ENCODE results near the gene PFKM. TPM values are rescaled to one million over a fixed set of nuclear protein-coding genes. Genes with fewer than 3 reads are reported as not detected.
A peak's percentile ranks its signal among the peaks of the same experiment; 100 is the strongest.

The PFKM gene
- total RNA-seq, 1 donor from 2014 or later, result 33.9 TPM

GRCh38 chr12:48189331-48190125 is 70.4 kb downstream of the PFKM start:
- no peak overlapping the region for H3K4me3 ChIP-seq (ENCODE audit: low read depth, low read length)
- peak; percentile 84 for TF ChIP-seq CTCF (IDR thresholded peaks at IDR 0.05; ENCODE audit: insufficient read depth, low read length, poor library complexity, severe bottlenecking)
- H3K27me3 ChIP-seq (ENCODE audit: control insufficient read depth, insufficient read depth, low read length), result peaks cover 28% of the 10 kb centered on the region
- DNase-seq (ENCODE audit: low read depth), result no peak
- no peaks in the 10 kb centered on the region for H3K36me3 ChIP-seq (ENCODE audit: control insufficient read depth, insufficient read depth, low read length)

- TF ChIP-seq CTCF (IDR thresholded peaks at IDR 0.05; ENCODE audit: insufficient read depth, low read length, poor library complexity, severe bottlenecking), result no peak
- Histone ChIP-seq H3K4me3 (ENCODE audit: low read depth, low read length) (no peak overlapping the region), H3K36me3 (ENCODE audit: control insufficient read depth, insufficient read depth, low read length) (no peaks in the 10 kb centered on the region), H3K27me3 (ENCODE audit: control insufficient read depth, insufficient read depth, low read length) (peaks cover 14% of the 10 kb centered on the region)
- no peak for DNase-seq (ENCODE audit: low read depth)
These were observed 71.9 kb downstream of the PFKM start for GRCh38 chr12:48191096-48191495.

- Histone ChIP-seq H3K27me3 (ENCODE audit: control insufficient read depth, insufficient read depth, low read length) (peaks cover 8% of the 10 kb centered on the region), H3K4me3 (ENCODE audit: low read depth, low read length) (no peak overlapping the region), H3K36me3 (ENCODE audit: control insufficient read depth, insufficient read depth, low read length) (no peaks in the 10 kb centered on the region)
- DNase-seq (ENCODE audit: low read depth), result no peak
- TF ChIP-seq CTCF (IDR thresholded peaks at IDR 0.05; ENCODE audit: insufficient read depth, low read length, poor library complexity, severe bottlenecking), result no peak
These were observed 73.7 kb downstream of the PFKM start for GRCh38 chr12:48192861-48193260.

- no peaks in the 10 kb centered on the region for H3K36me3 ChIP-seq (ENCODE audit: control insufficient read depth, insufficient read depth, low read length)
- H3K27me3 ChIP-seq (ENCODE audit: control insufficient read depth, insufficient read depth, low read length), result peaks cover 5% of the 10 kb centered on the region
- no peak for DNase-seq (ENCODE audit: low read depth)
- no peak for TF ChIP-seq CTCF (IDR thresholded peaks at IDR 0.05; ENCODE audit: insufficient read depth, low read length, poor library complexity, severe bottlenecking)
- H3K4me3 ChIP-seq (ENCODE audit: low read depth, low read length), result no peak overlapping the region
These were observed 74.5 kb downstream of the PFKM start for GRCh38 chr12:48193623-48194022.

GRCh38 chr12:48194799-48195201 is 75.6 kb downstream of the PFKM start:
- TF ChIP-seq CTCF (IDR thresholded peaks at IDR 0.05; ENCODE audit: insufficient read depth, low read length, poor library complexity, severe bottlenecking), result no peak
- DNase-seq (ENCODE audit: low read depth), result no peak
- Histone ChIP-seq H3K4me3 (ENCODE audit: low read depth, low read length) (no peak overlapping the region), H3K36me3 (ENCODE audit: control insufficient read depth, insufficient read depth, low read length) (no peaks in the 10 kb centered on the region), H3K27me3 (ENCODE audit: control insufficient read depth, insufficient read depth, low read length) (peaks cover 5% of the 10 kb centered on the region)

Other genes with a start within 250 kb of the PFKM start
- 21.9 and 25.6 TPM in 2 replicates for gene VDR, start 214.4 kb upstream of the PFKM start, total RNA-seq
- gene TMEM106C, start 155.8 kb upstream of the PFKM start, total RNA-seq, result 96.3 and 133 TPM in 2 replicates
- gene COL2A1, start 114.9 kb upstream of the PFKM start, total RNA-seq, result 1.7 and 3.8 TPM in 2 replicates
- gene SENP1, start 13.3 kb upstream of the PFKM start, total RNA-seq, result 13.2 and 20.9 TPM in 2 replicates
- gene ASB8, start 38.2 kb downstream of the PFKM start, total RNA-seq, result 20.2 and 49.0 TPM in 2 replicates
- gene CCDC184, start 64.3 kb downstream of the PFKM start, total RNA-seq, result 0.21 and 0.82 TPM in 2 replicates
- gene OR10AD1, start 83.9 kb downstream of the PFKM start, total RNA-seq, result not detected in 2 replicates
- 13.3 and 13.5 TPM in 2 replicates for gene ZNF641, start 231.6 kb downstream of the PFKM start, total RNA-seq